K562 (cell line): ENCODE results near the gene GAMT. TPM values are rescaled to one million over a fixed set of nuclear protein-coding genes. Genes with fewer than 3 reads are reported as not detected.

Source experiments
- CREM ChIP-seq: IDR thresholded peaks from 2 replicates; pipeline ENCODE4 v1.6.1; 2014; ENCODE audit warnings: antibody characterized with exemption, low read depth
- EGR1 ChIP-seq: fragments of 450-650 bp; conservative IDR thresholded peaks from 2 replicates; pipeline ENCODE4 v1.6.1; 2017; ENCODE audit warnings: mild to moderate bottlenecking
- FOXP1 ChIP-seq: sonication (generic); formaldehyde crosslinking; IDR thresholded peaks from 2 replicates; pipeline ENCODE4 v1.8.0; 2022; ENCODE audit warnings: mild to moderate bottlenecking, missing genetic modification reagents
- FUS ChIP-seq: fragments of 200-400 bp; formaldehyde crosslinking; optimal IDR thresholded peaks from 2 replicates; pipeline ENCODE3; 2017; ENCODE audit warnings: low read depth, low read length
- GABPB2 ChIP-seq: fragments of 250-450 bp; sonication (Bioruptor Pico); conservative IDR thresholded peaks from 2 replicates; pipeline ENCODE4 v1.5.1; 2021; ENCODE audit warnings: mild to moderate bottlenecking
- HMBOX1 ChIP-seq: sonication (generic); IDR thresholded peaks from 2 replicates; pipeline ENCODE4 v1.6.1; 2016
- MIER1 ChIP-seq: fragments of 450-650 bp; IDR thresholded peaks from 2 replicates; pipeline ENCODE4 v1.6.1; 2016; ENCODE audit warnings: antibody characterized with exemption, mild to moderate bottlenecking, low read depth
- RBM17 ChIP-seq: fragments of 200-400 bp; formaldehyde crosslinking; IDR thresholded peaks from 2 replicates; pipeline ENCODE4 v1.6.1; 2017; ENCODE audit warnings: low read depth, mild to moderate bottlenecking, low read length, borderline replicate concordance
- SMAD4 ChIP-seq: fragments of 250-450 bp; sonication (Bioruptor Pico); conservative IDR thresholded peaks from 2 replicates; pipeline ENCODE4 v1.8.0; 2021; ENCODE audit warnings: inconsistent platforms, mild to moderate bottlenecking, moderate library complexity
- TAF15 ChIP-seq: fragments of 200-400 bp; formaldehyde crosslinking; IDR thresholded peaks from 2 replicates; pipeline ENCODE4 v1.6.1; 2017; ENCODE audit warnings: mild to moderate bottlenecking, low read depth, low read length, moderate library complexity
- TSC22D4 ChIP-seq: fragments of 450-650 bp; IDR thresholded peaks from 2 replicates; pipeline ENCODE4 v1.6.1; 2016; ENCODE audit warnings: missing genetic modification characterization, missing biosample characterization, control low read depth
- YY1 ChIP-seq, 3 experiments: IDR thresholded peaks; 2 replicates each; pipeline ENCODE4 v1.6.1; 2011; ENCODE audit warnings: low read length in 2 of 3, mild to moderate bottlenecking in 2 of 3, moderate library complexity in 2 of 3, borderline replicate concordance in 1 of 3, control low read depth in 1 of 3, low read depth in 1 of 3; ENCODE audit not compliant: insufficient read depth in 3 of 3, insufficient replicate concordance in 2 of 3, control insufficient read depth in 1 of 3, insufficient read length in 1 of 3; ENCODE audit errors: extremely low read depth in 1 of 3
- ZBTB7A ChIP-seq: IDR thresholded peaks from 2 replicates; pipeline ENCODE4 v1.6.1; 2011; ENCODE audit warnings: low read depth, mild to moderate bottlenecking, low read length, moderate library complexity, borderline replicate concordance; ENCODE audit not compliant: control insufficient read depth
- ZFP36 ChIP-seq: fragments of 150-350 bp; IDR thresholded peaks from 2 replicates; pipeline ENCODE4 v1.6.1; 2018; ENCODE audit warnings: low read length, low read depth; ENCODE audit not compliant: partially characterized antibody
- ZNF133 ChIP-seq: fragments of 250-450 bp; sonication (Bioruptor Pico); IDR thresholded peaks from 2 replicates; pipeline ENCODE4 v1.4.0; 2020; ENCODE audit warnings: mild to moderate bottlenecking
- polyA plus RNA-seq, 8 experiments: library from polyadenylated mRNA; depleted of rRNA in 4 of 8; stranded (reverse) in 5 of 8; unstranded in 3 of 8; fragments of >200 nt; fragmentation: Nextera tagmentation in 2 of 8; fragmentation: Illumina TruSeq in 1 of 8; extraction: Ambion mirVana in 2 of 8; extraction: Trizol in 1 of 8; gene quantifications; 2 replicates each; pipeline versions ENCODE4 v1.2.1 to v1.2.3, GENCODE V29; 2011 to 2014; ENCODE audit warnings: inconsistent platforms in 1 of 8, missing spikeins in 1 of 8
- total RNA-seq, 7 experiments: library from RNA; depleted of rRNA in 6 of 7; stranded (reverse); fragments of >200 nt in 6 of 7; fragmentation: Illumina TruSeq in 2 of 7; extraction: Trizol in 2 of 7; gene quantifications; 2 replicates each; pipeline versions ENCODE4 v1.2.1 to v1.2.3, GENCODE V29; 2011 to 2021; ENCODE audit warnings: low replicate concordance in 1 of 7
- TF ChIP-seq, protein P1 (sequence below): fragments of 450-650 bp; formaldehyde crosslinking; IDR thresholded peaks from 2 replicates; pipeline ENCODE4 v1.4.0; 2020; ENCODE audit warnings: mild to moderate bottlenecking
- TF ChIP-seq, protein P2 (sequence below): fragments of 450-650 bp; formaldehyde crosslinking; conservative IDR thresholded peaks from 2 replicates; pipeline ENCODE4 v1.4.0; 2022; ENCODE audit warnings: mild to moderate bottlenecking, missing genetic modification characterization
- TF ChIP-seq, protein P3 (sequence below): fragments of 200-400 bp; formaldehyde crosslinking; IDR thresholded peaks from 2 replicates; pipeline ENCODE4 v1.6.1; 2017; ENCODE audit warnings: mild to moderate bottlenecking, low read depth, low read length, moderate library complexity

The GAMT gene
- total and polyA plus RNA-seq, 9 of the 15 experiments (the other 6 are each of a cell fraction or from before 2014, with no cell fraction given), result 1.3 to 35.3 (median 27.2) TPM

GRCh38 chr19:1445185-1445931, 44.0 kb upstream of the GAMT start (continued):
- TF ChIP-seq, protein P1, sequence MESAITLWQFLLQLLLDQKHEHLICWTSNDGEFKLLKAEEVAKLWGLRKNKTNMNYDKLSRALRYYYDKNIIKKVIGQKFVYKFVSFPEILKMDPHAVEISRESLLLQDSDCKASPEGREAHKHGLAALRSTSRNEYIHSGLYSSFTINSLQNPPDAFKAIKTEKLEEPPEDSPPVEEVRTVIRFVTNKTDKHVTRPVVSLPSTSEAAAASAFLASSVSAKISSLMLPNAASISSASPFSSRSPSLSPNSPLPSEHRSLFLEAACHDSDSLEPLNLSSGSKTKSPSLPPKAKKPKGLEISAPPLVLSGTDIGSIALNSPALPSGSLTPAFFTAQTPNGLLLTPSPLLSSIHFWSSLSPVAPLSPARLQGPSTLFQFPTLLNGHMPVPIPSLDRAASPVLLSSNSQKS (CRISPR knock-in tag), result no peak
- TF ChIP-seq SMAD4 (CRISPR knock-in tag), result peak; percentile 61; the same call in 1 of the 2 replicates
- no peak for TF ChIP-seq TAF15
- peak; percentile 88 for TF ChIP-seq FUS
- TF ChIP-seq ZNF133, result no peak
- TF ChIP-seq YY1 (IDR thresholded peaks at IDR 0.05; ENCODE audit: borderline replicate concordance in 1 of 3, control insufficient read depth in 1 of 3, extremely low read depth in 1 of 3, insufficient read depth in 3 of 3, insufficient read length in 1 of 3, insufficient replicate concordance in 2 of 3, low read depth in 1 of 3, low read length in 2 of 3), result peak in 2 of 3 experiments; percentile 17 to 48
- peak; percentile 95 for TF ChIP-seq EGR1
- TF ChIP-seq, protein P2, sequence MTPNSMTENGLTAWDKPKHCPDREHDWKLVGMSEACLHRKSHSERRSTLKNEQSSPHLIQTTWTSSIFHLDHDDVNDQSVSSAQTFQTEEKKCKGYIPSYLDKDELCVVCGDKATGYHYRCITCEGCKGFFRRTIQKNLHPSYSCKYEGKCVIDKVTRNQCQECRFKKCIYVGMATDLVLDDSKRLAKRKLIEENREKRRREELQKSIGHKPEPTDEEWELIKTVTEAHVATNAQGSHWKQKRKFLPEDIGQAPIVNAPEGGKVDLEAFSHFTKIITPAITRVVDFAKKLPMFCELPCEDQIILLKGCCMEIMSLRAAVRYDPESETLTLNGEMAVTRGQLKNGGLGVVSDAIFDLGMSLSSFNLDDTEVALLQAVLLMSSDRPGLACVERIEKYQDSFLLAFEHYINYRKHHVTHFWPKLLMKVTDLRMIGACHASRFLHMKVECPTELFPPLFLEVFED (CRISPR knock-in tag), result no peak
- TF ChIP-seq, protein P3, sequence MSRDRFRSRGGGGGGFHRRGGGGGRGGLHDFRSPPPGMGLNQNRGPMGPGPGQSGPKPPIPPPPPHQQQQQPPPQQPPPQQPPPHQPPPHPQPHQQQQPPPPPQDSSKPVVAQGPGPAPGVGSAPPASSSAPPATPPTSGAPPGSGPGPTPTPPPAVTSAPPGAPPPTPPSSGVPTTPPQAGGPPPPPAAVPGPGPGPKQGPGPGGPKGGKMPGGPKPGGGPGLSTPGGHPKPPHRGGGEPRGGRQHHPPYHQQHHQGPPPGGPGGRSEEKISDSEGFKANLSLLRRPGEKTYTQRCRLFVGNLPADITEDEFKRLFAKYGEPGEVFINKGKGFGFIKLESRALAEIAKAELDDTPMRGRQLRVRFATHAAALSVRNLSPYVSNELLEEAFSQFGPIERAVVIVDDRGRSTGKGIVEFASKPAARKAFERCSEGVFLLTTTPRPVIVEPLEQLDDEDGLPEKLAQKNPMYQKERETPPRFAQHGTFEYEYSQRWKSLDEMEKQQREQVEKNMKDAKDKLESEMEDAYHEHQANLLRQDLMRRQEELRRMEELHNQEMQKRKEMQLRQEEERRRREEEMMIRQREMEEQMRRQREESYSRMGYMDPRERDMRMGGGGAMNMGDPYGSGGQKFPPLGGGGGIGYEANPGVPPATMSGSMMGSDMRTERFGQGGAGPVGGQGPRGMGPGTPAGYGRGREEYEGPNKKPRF, result no peak
- no peak for TF ChIP-seq GABPB2 (CRISPR knock-in tag)
- TF ChIP-seq FOXP1 (CRISPR knock-in tag), result no peak
- TF ChIP-seq MIER1, result 0 out of 2 replicates have a peak, but pooled peaks have one; percentile 56
- TF ChIP-seq RBM17, result no peak
- TF ChIP-seq ZFP36, result peak; percentile 78
- peak; percentile 72 for TF ChIP-seq ZBTB7A
- TF ChIP-seq HMBOX1, result no peak
- peak; percentile 28; the same call in 1 of the 2 replicates for TF ChIP-seq CREM
- no peak for TF ChIP-seq TSC22D4
